PC-3 (cell line): Measurements from ENCODE around the gene SLC18A2.

Experiments used
- EZH2phosphoT487 ChIP-seq: fragments of 300-600 bp; sonication (generic); IDR thresholded peaks from 2 replicates; pipeline ENCODE4 v1.6.1; 2018; ENCODE audit warnings: mild to moderate bottlenecking, antibody characterized with exemption, low read length, borderline replicate concordance
- TF ChIP-seq, protein P1 (sequence below): fragments of 300-600 bp; sonication (generic); conservative IDR thresholded peaks from 2 replicates; pipeline ENCODE4 v1.5.1; 2017; ENCODE audit warnings: antibody characterized with exemption, low read depth, mild to moderate bottlenecking, low read length

DNA sequence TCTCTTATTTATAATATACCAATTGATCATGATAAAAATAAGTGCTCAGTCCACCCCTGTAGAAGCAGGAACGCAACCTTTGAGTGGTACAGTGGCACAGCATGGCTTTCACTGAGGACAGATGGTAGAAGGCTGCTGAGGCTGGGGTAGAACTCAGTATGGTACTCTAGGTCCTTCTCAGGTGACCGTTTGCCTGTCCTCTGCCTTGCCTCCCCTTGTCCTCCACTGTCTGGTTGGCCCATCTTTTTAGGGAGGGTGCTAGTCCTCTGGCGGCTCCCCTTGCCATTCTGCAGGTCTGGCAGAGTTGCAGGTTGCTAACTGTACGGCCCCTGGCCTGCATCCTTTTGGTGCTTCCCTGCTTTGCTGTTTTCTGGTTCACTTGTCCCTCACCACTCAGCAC, 27.3 kb downstream of the SLC18A2 start:
- TF ChIP-seq, protein P1, sequence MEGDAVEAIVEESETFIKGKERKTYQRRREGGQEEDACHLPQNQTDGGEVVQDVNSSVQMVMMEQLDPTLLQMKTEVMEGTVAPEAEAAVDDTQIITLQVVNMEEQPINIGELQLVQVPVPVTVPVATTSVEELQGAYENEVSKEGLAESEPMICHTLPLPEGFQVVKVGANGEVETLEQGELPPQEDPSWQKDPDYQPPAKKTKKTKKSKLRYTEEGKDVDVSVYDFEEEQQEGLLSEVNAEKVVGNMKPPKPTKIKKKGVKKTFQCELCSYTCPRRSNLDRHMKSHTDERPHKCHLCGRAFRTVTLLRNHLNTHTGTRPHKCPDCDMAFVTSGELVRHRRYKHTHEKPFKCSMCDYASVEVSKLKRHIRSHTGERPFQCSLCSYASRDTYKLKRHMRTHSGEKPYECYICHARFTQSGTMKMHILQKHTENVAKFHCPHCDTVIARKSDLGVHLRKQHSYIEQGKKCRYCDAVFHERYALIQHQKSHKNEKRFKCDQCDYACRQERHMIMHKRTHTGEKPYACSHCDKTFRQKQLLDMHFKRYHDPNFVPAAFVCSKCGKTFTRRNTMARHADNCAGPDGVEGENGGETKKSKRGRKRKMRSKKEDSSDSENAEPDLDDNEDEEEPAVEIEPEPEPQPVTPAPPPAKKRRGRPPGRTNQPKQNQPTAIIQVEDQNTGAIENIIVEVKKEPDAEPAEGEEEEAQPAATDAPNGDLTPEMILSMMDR, result no peak
- TF ChIP-seq EZH2phosphoT487, result no peak
